AG09309 (cell line): ENCODE data around the gene ZNF326.
"Not testable (repeated sequence)": the region's sequence is repeated elsewhere in the genome, so short reads cannot be mapped to it uniquely, and the experiment has no call there.

Experiments used
- DNase-seq: peaks from one replicate; pipeline ENCODE4 v3.0.0-alpha.2; 2010; ENCODE audit warnings: low read depth
- H3K4me3 ChIP-seq: 2 replicates; pipeline ENCODE4 v1.5.1; 2011; ENCODE audit warnings: mild to moderate bottlenecking, low read depth, low read length, moderate library complexity; ENCODE audit not compliant: control insufficient read depth
- CTCF ChIP-seq: IDR thresholded peaks from 2 replicates; pipeline ENCODE4 v1.5.1; 2011; ENCODE audit warnings: mild to moderate bottlenecking, low read depth, low read length, inconsistent platforms; ENCODE audit not compliant: insufficient read depth, control insufficient read depth; ENCODE audit errors: missing control alignments

The ZNF326 gene

GRCh38 chr1:89975540-89976125 lies 19.3 kb upstream of the ZNF326 start:
- no peak for DNase-seq
- no peak overlapping the region for H3K4me3 ChIP-seq
- no peak for TF ChIP-seq CTCF

- no peak overlapping the region for H3K4me3 ChIP-seq
- DNase-seq, result no peak
- no peak for TF ChIP-seq CTCF
Measured at GRCh38 chr1:89978755-89979154, 16.2 kb upstream of the ZNF326 start.

GRCh38 chr1:89980605-89981004 lies 14.3 kb upstream of the ZNF326 start:
- no peak overlapping the region for H3K4me3 ChIP-seq
- DNase-seq, result no peak
- TF ChIP-seq CTCF, result no peak

- H3K4me3 ChIP-seq, DNase-seq: not testable (repeated sequence)
Measured at GRCh38 chr1:89982846-89983245, 12.1 kb upstream of the ZNF326 start.

GRCh38 chr1:89984564-89985116 lies 10.3 kb upstream of the ZNF326 start:
- not testable (repeated sequence) for DNase-seq, H3K4me3 ChIP-seq

- no peak for TF ChIP-seq CTCF
- no peak overlapping the region for H3K4me3 ChIP-seq
- DNase-seq, result no peak
Measured at GRCh38 chr1:89986020-89986419, 8.9 kb upstream of the ZNF326 start.

- DNase-seq, result peak; percentile 49
- no peak overlapping the region for H3K4me3 ChIP-seq
- peak; percentile 84 for TF ChIP-seq CTCF
Measured at GRCh38 chr1:89987159-89987819, 7.6 kb upstream of the ZNF326 start.
